ENCODE results near the gene HECA. TPM values are rescaled to one million over a fixed set of nuclear protein-coding genes. Genes with fewer than 3 reads are reported as not detected.
"Not testable (repeated sequence)": the region's sequence is repeated elsewhere in the genome, so short reads cannot be mapped to it uniquely, and the experiment has no call there.

The HECA gene
- total RNA-seq, 1 donor from 2014 or later = 27.5 TPM

GRCh38 chr6:139219271-139219729 lies 84.4 kb downstream of the HECA start:
- Mint-ChIP-seq H3K27ac (peak overlapping the region; percentile 68), H3K9me3 (peaks cover 4% of the 10 kb centered on the region), H3K36me3 (no peaks in the 10 kb centered on the region), H3K27me3 (ENCODE audit: low read depth) (no peaks in the 10 kb centered on the region), H3K4me1 (peaks cover 12% of the 10 kb centered on the region), H3K4me3 (peak overlapping the region; percentile 32)
- peak; percentile 16 for TF ChIP-seq CTCF (IDR thresholded peaks at IDR 0.05; ENCODE audit: unreplicated experiment)
- DNase-seq (ENCODE audit: low spot score in 2 of 2, unreplicated experiment in 2 of 2) = peak; percentile 32 to 66

- Mint-ChIP-seq H3K27me3 (ENCODE audit: low read depth) (no peaks in the 10 kb centered on the region), H3K27ac (peak overlapping the region; percentile 68), H3K4me1 (peaks cover 12% of the 10 kb centered on the region), H3K36me3 (no peaks in the 10 kb centered on the region), H3K9me3 (peaks cover 4% of the 10 kb centered on the region), H3K4me3 (no peak overlapping the region)
- DNase-seq (ENCODE audit: low spot score in 2 of 2, unreplicated experiment in 2 of 2) = no peak
- TF ChIP-seq CTCF (IDR thresholded peaks at IDR 0.05; ENCODE audit: unreplicated experiment) = no peak
Observed at GRCh38 chr6:139219746-139220145, 84.9 kb downstream of the HECA start.

- DNase-seq (ENCODE audit: low spot score in 2 of 2, unreplicated experiment in 2 of 2); H3K36me3 Mint-ChIP-seq; H3K4me3 Mint-ChIP-seq; H3K27me3 Mint-ChIP-seq (ENCODE audit: low read depth); H3K27ac Mint-ChIP-seq; H3K9me3 Mint-ChIP-seq; H3K4me1 Mint-ChIP-seq: not testable (repeated sequence)
Observed at GRCh38 chr6:139228387-139228786, 93.5 kb downstream of the HECA start.

Other genes with a start within 250 kb of the HECA start
- gene REPS1, start 146.8 kb upstream of the HECA start, total RNA-seq = 85.6 to 95.4 TPM (median 89.4 TPM) in 3 replicates
- 60.6 to 63.0 TPM (median 60.9 TPM) in 3 replicates for gene ABRACL, start 106.3 kb upstream of the HECA start, total RNA-seq
- 0.44 to 1.6 TPM (median 0.67 TPM) in 3 replicates for gene TXLNB, start 156.9 kb downstream of the HECA start, total RNA-seq
- gene CITED2, start 239.6 kb downstream of the HECA start, total RNA-seq = 85.0 to 92.9 TPM (median 91.1 TPM) in 3 replicates

Measured in mesothelial cell of epicardium (in vitro differentiated cells).